IMR-90 (cell line): ENCODE results near the gene SCYGR8. TPM values are rescaled to one million over a fixed set of nuclear protein-coding genes. Genes with fewer than 3 reads are reported as not detected.

ENCODE experiments used
- ATAC-seq: fragments of 200-7000 bp; cut with Tn5 transposase; 2 replicates; pipeline ENCODE4 v1.9.1; 2020; ENCODE audit warnings: low read depth, mild to moderate bottlenecking, moderate library complexity
- BruUV-seq: library from RNA; stranded (reverse); fragments of 400-500 nt; replicated peaks from 2 replicates; lab custom pipeline; 2021; lab: Mats Ljungman, UMichigan
- CTCF ChIA-PET: fragments of 300-600 bp; formaldehyde crosslinking; extraction: SDS; loops from one replicate; lab custom pipeline; 2021; ENCODE audit warnings: antibody characterized with exemption; lab: Yijun Ruan, JAX
- POLR2A ChIA-PET: fragments of 300-600 bp; sonication (Branson Sonifier 250); formaldehyde crosslinking; loops from one replicate; lab custom pipeline; 2022; ENCODE audit warnings: antibody characterized with exemption; ENCODE audit not compliant: unreplicated experiment; lab: Charles Lee
- DNase-seq: peaks from one replicate; pipeline ENCODE4 v3.0.0; 2013
- H2AFZ ChIP-seq: replicated peaks from 2 replicates; pipeline ENCODE3; 2013; ENCODE audit warnings: low read length, mild to moderate bottlenecking; ENCODE audit not compliant: poor library complexity
- H2AK5ac ChIP-seq: 2 replicates; pipeline ENCODE4 v1.6.1; 2013; ENCODE audit warnings: low read depth, low read length, inconsistent platforms
- H2AK9ac ChIP-seq: replicated peaks from 2 replicates; pipeline ENCODE3; 2013; ENCODE audit warnings: mild to moderate bottlenecking, low read depth, low read length, moderate library complexity; ENCODE audit not compliant: poor library complexity
- H2BK120ac ChIP-seq: 2 replicates; pipeline ENCODE4 v1.6.1; 2013; ENCODE audit warnings: low read depth, low read length, inconsistent platforms
- H2BK15ac ChIP-seq: 3 replicates; pipeline ENCODE4 v1.6.1; 2013; ENCODE audit warnings: low read depth, low read length, inconsistent platforms
- H2BK20ac ChIP-seq: 2 replicates; pipeline ENCODE4 v1.6.1; 2013; ENCODE audit warnings: low read depth, mild to moderate bottlenecking, inconsistent platforms, low read length, moderate library complexity
- H2BK5ac ChIP-seq: 2 replicates; pipeline ENCODE4 v1.6.1; 2013; ENCODE audit warnings: mild to moderate bottlenecking, low read depth, low read length, inconsistent platforms; ENCODE audit not compliant: poor library complexity, severe bottlenecking
- H3K14ac ChIP-seq: replicated peaks from 2 replicates; pipeline ENCODE4 v1.6.1; 2013; ENCODE audit warnings: low read depth, low read length, inconsistent platforms
- H3K18ac ChIP-seq: 2 replicates; pipeline ENCODE4 v1.6.1; 2013; ENCODE audit warnings: low read depth, low read length, control low read depth
- H3K23ac ChIP-seq: 2 replicates; pipeline ENCODE4 v1.6.1; 2013; ENCODE audit warnings: low read depth, low read length, inconsistent platforms
- H3K27ac ChIP-seq: 2 replicates; pipeline ENCODE4 v1.5.1; 2013; ENCODE audit warnings: mild to moderate bottlenecking, control low read depth, low read length; ENCODE audit not compliant: insufficient read depth
- H3K27me3 ChIP-seq: 2 replicates; pipeline ENCODE4 v1.6.1; 2013; ENCODE audit warnings: low read length; ENCODE audit not compliant: control insufficient read depth, insufficient read depth
- H3K36me3 ChIP-seq: 2 replicates; pipeline ENCODE4 v1.6.1; 2013; ENCODE audit warnings: low read length, mixed read lengths; ENCODE audit not compliant: control insufficient read depth, insufficient read depth
- H3K4ac ChIP-seq: 2 replicates; pipeline ENCODE4 v1.6.1; 2013; ENCODE audit warnings: low read depth, low read length, inconsistent platforms
- H3K4me1 ChIP-seq: 2 replicates; pipeline ENCODE4 v1.6.1; 2013; ENCODE audit warnings: low read length, mixed read lengths; ENCODE audit not compliant: control insufficient read depth, insufficient read depth
- H3K4me2 ChIP-seq: 2 replicates; pipeline ENCODE4 v1.6.1; 2013; ENCODE audit warnings: low read depth, mild to moderate bottlenecking, control low read depth, low read length, moderate library complexity
- H3K4me3 ChIP-seq: 2 replicates; pipeline ENCODE4 v1.5.1; 2013; ENCODE audit warnings: low read depth, mild to moderate bottlenecking, control low read depth, low read length, moderate library complexity; ENCODE audit not compliant: insufficient read depth
- H3K56ac ChIP-seq: 2 replicates; pipeline ENCODE4 v1.6.1; 2013; ENCODE audit warnings: low read length, inconsistent platforms; ENCODE audit not compliant: insufficient read depth; ENCODE audit errors: extremely low read depth
- H3K79me1 ChIP-seq, 2 experiments: 2 replicates each; pipeline ENCODE4 v1.6.1; 2013; ENCODE audit warnings: low read length in 2 of 2, inconsistent platforms in 1 of 2, low read depth in 1 of 2
- H3K9ac ChIP-seq: 2 replicates; pipeline ENCODE4 v1.6.1; 2013; ENCODE audit warnings: low read depth, low read length, control low read depth
- H3K9me1 ChIP-seq: 2 replicates; pipeline ENCODE4 v1.6.1; 2013; ENCODE audit warnings: low read length, inconsistent platforms; ENCODE audit not compliant: insufficient read depth
- H3K9me3 ChIP-seq: 2 replicates; pipeline ENCODE4 v1.6.1; 2013; ENCODE audit warnings: low read length; ENCODE audit not compliant: control insufficient read depth, insufficient read depth
- H4K20me1 ChIP-seq: 2 replicates; pipeline ENCODE4 v1.6.1; 2013; ENCODE audit warnings: low read length, inconsistent platforms; ENCODE audit not compliant: insufficient read depth
- H4K5ac ChIP-seq: 2 replicates; pipeline ENCODE4 v1.6.1; 2013; ENCODE audit warnings: mild to moderate bottlenecking, low read depth, low read length, control low read depth
- H4K8ac ChIP-seq, 2 experiments: 2 replicates each; pipeline ENCODE4 v1.6.1; 2013; ENCODE audit warnings: low read depth in 2 of 2, low read length in 2 of 2, control low read depth in 1 of 2, inconsistent platforms in 1 of 2
- H4K91ac ChIP-seq: 2 replicates; pipeline ENCODE4 v1.6.1; 2013; ENCODE audit warnings: low read depth, low read length, inconsistent platforms; ENCODE audit not compliant: insufficient read depth
- BHLHE40 ChIP-seq: fragments of 150-350 bp; IDR thresholded peaks from 2 replicates; pipeline ENCODE4 v1.6.1; 2016; ENCODE audit warnings: mild to moderate bottlenecking, low read depth, low read length
- CHD1 ChIP-seq: IDR thresholded peaks from 2 replicates; pipeline ENCODE4 v1.6.1; 2012; ENCODE audit warnings: low read depth, low read length, improper control_type of control experiment
- CTCF ChIP-seq: conservative IDR thresholded peaks from 2 replicates; pipeline ENCODE4 v1.5.1; 2012; ENCODE audit warnings: mild to moderate bottlenecking, low read depth, low read length, improper control_type of control experiment
- FOS ChIP-seq: fragments of 150-350 bp; IDR thresholded peaks from 2 replicates; pipeline ENCODE4 v1.6.1; 2016; ENCODE audit warnings: low read depth, low read length
- MAFK ChIP-seq: IDR thresholded peaks from 2 replicates; pipeline ENCODE4 v1.6.1; 2012; ENCODE audit warnings: low read depth, low read length, improper control_type of control experiment
- MAZ ChIP-seq: IDR thresholded peaks from 2 replicates; pipeline ENCODE4 v1.6.1; 2012; ENCODE audit warnings: low read depth, mild to moderate bottlenecking, low read length, improper control_type of control experiment, moderate library complexity, borderline replicate concordance
- NFE2L2 ChIP-seq: fragments of 150-350 bp; IDR thresholded peaks from 2 replicates; pipeline ENCODE4 v1.6.1; 2016; ENCODE audit warnings: low read depth, mild to moderate bottlenecking, low read length
- POLR2A ChIP-seq: IDR thresholded peaks from 2 replicates; pipeline ENCODE4 v1.6.1; 2012; ENCODE audit warnings: mild to moderate bottlenecking, low read depth, low read length
- RCOR1 ChIP-seq: IDR thresholded peaks from 2 replicates; pipeline ENCODE4 v1.6.1; 2012; ENCODE audit warnings: mild to moderate bottlenecking, low read length, improper control_type of control experiment; ENCODE audit not compliant: insufficient replicate concordance
- SMC3 ChIP-seq: fragments of 150-350 bp; IDR thresholded peaks from 2 replicates; pipeline ENCODE4 v1.6.1; 2016; ENCODE audit warnings: low read depth, mild to moderate bottlenecking, antibody characterized with exemption, low read length, moderate library complexity
- USF2 ChIP-seq: fragments of 150-350 bp; IDR thresholded peaks from 2 replicates; pipeline ENCODE4 v1.6.1; 2017; ENCODE audit warnings: mild to moderate bottlenecking, antibody characterized with exemption, low read length, low read depth
- WGBS, 2 experiments: methylation state at CpG; one replicate each; pipeline versions ENCODE4 v1.1.5 to v1.1.7; 2013; ENCODE audit warnings: missing lambda C conversion rate in 2 of 2; ENCODE audit not compliant: insufficient read length in 1 of 2; ENCODE audit errors: extremely low coverage in 2 of 2; 5-methylcytosine and 5-hydroxymethylcytosine counted together
- dilution Hi-C: fragments of 300-500 bp; cut with HindIII; formaldehyde crosslinking; loops from one replicate; pipeline ENCODE4 v1.14.3; 2018; ENCODE audit warnings: low sequenced_read_pairs; ENCODE audit not compliant: unreplicated experiment
- in situ Hi-C: fragments of 300-500 bp; cut with MboI; formaldehyde crosslinking; loops from 3 replicates; pipeline ENCODE4 v1.14.3; 2019; ENCODE audit warnings: low sequenced_read_pairs, inconsistent platforms, mixed read lengths
- intact Hi-C: fragments of 100-400 bp; cut with micrococcal nuclease; formaldehyde crosslinking; loops from 2 replicates; pipeline ENCODE4 v1.10.0; 2022
- polyA plus RNA-seq, 3 experiments: library from polyadenylated mRNA; depleted of rRNA; stranded (reverse); fragments of >200 nt; gene quantifications; 2 replicates each; pipeline ENCODE4 v1.2.3, GENCODE V29; 2012; ENCODE audit warnings: low replicate concordance in 1 of 3
- total RNA-seq: library from RNA; depleted of rRNA; stranded (reverse); fragments of >200 nt; gene quantifications from 2 replicates; pipeline ENCODE4 v1.2.3, GENCODE V29; 2012

Gene SCYGR8
- total and polyA plus RNA-seq, 2 of the 4 experiments (the other 2 are of a cell fraction): not detected

- dilution Hi-C loops: no loop called here
- no peak overlapping the region for H2BK20ac ChIP-seq
- no peak overlapping the region for H3K56ac ChIP-seq
- no peaks in the 10 kb centered on the region for H3K9me3 ChIP-seq
- ChIA-PET POLR2A (no interaction called here), CTCF (no interaction called here)
- DNase-seq (no peak), ATAC-seq (no peak)
- H3K9me1 ChIP-seq: no peaks in the 10 kb centered on the region
- no peak overlapping the region for H2BK15ac ChIP-seq
- no peak overlapping the region for H4K91ac ChIP-seq
- H2AK9ac ChIP-seq: no peak overlapping the region
- H3K4me1 ChIP-seq: no peaks in the 10 kb centered on the region
- no peak overlapping the region for H4K5ac ChIP-seq
- H4K20me1 ChIP-seq: no peaks in the 10 kb centered on the region
- no peaks in the 10 kb centered on the region for H3K79me1 ChIP-seq
- no peak overlapping the region for H3K4me2 ChIP-seq
- no peak overlapping the region for H3K18ac ChIP-seq
- H3K4ac ChIP-seq: no peak overlapping the region
- H3K27me3 ChIP-seq: peaks cover 2% of the 10 kb centered on the region; the same call in 1 of the 2 replicates
- H3K27ac ChIP-seq: no peak overlapping the region
- H2AK5ac ChIP-seq: no peak overlapping the region
- in situ Hi-C loops: no loop called here
- no peaks in the 10 kb centered on the region for H3K36me3 ChIP-seq
- H3K23ac ChIP-seq: no peak overlapping the region
- H2BK120ac ChIP-seq: no peak overlapping the region
- intact Hi-C loops: no loop called here
- no peak overlapping the region for H2BK5ac ChIP-seq
- no CpG with 5 or more reads among the region's 2 CpGs for WGBS, 2 experiments
- TF ChIP-seq SMC3 (no peak), MAFK (no peak), MAZ (no peak), FOS (no peak), CTCF (no peak), BHLHE40 (no peak), USF2 (no peak), NFE2L2 (no peak), POLR2A (no peak), CHD1 (no peak), RCOR1 (no peak)
- BruUV-seq: no TSS peak
- H2AFZ ChIP-seq: no peak overlapping the region
- H3K14ac ChIP-seq: no peak overlapping the region
- no peak overlapping the region for H3K9ac ChIP-seq
- H4K8ac ChIP-seq: no peak overlapping the region
- no peak overlapping the region for H3K4me3 ChIP-seq
These were observed 29.2 kb upstream of the SCYGR8 start for GRCh38 chr2:227716501-227716900.
